Mesenchymal stem cell (in vitro differentiated cells and primary cell): ENCODE results near the gene PRSS37.
"Not testable (repeated sequence)": the region's sequence is repeated elsewhere in the genome, so short reads cannot be mapped to it uniquely, and the experiment has no call there.

Experiments used
- DNase-seq: peaks from one replicate; pipeline ENCODE4 v3.0.0-alpha.2; 2013
- H2AFZ ChIP-seq: one replicate; pipeline ENCODE4 v1.6.1; 2013; ENCODE audit warnings: low read depth, mild to moderate bottlenecking, control low read depth, inconsistent platforms, low read length, moderate library complexity
- H2AK5ac ChIP-seq: 2 replicates; pipeline ENCODE4 v1.6.1; 2013; ENCODE audit warnings: low read length, moderate library complexity, mild to moderate bottlenecking, inconsistent platforms; ENCODE audit not compliant: severe bottlenecking
- H2BK120ac ChIP-seq: one replicate; pipeline ENCODE4 v1.6.1; 2013; ENCODE audit warnings: low read depth, mild to moderate bottlenecking, inconsistent platforms, low read length, moderate library complexity
- H2BK12ac ChIP-seq, 2 experiments: one replicate each; pipeline ENCODE4 v1.6.1; 2013; ENCODE audit warnings: inconsistent platforms in 2 of 2, low read length in 2 of 2, mild to moderate bottlenecking in 2 of 2, moderate library complexity in 2 of 2, control low read depth in 1 of 2
- H2BK15ac ChIP-seq: one replicate; pipeline ENCODE4 v1.6.1; 2013; ENCODE audit warnings: mild to moderate bottlenecking, low read depth, inconsistent platforms; ENCODE audit not compliant: poor library complexity, severe bottlenecking
- H2BK5ac ChIP-seq: 2 replicates; pipeline ENCODE4 v1.6.1; 2013; ENCODE audit warnings: low read depth, mild to moderate bottlenecking, low read length, control low read depth, inconsistent platforms; ENCODE audit not compliant: poor library complexity, severe bottlenecking
- H3K14ac ChIP-seq, 2 experiments: one replicate each; pipeline ENCODE4 v1.6.1; 2013; ENCODE audit warnings: inconsistent platforms in 2 of 2, low read length in 2 of 2, control low read depth in 1 of 2, mild to moderate bottlenecking in 1 of 2, moderate library complexity in 1 of 2
- H3K18ac ChIP-seq, 2 experiments: one replicate each; pipeline ENCODE4 v1.6.1; 2013; ENCODE audit warnings: inconsistent platforms in 2 of 2, low read length in 2 of 2, control low read depth in 1 of 2, low read depth in 1 of 2, mild to moderate bottlenecking in 1 of 2
- H3K23ac ChIP-seq, 2 experiments: one replicate each; pipeline ENCODE4 v1.6.1; 2013; ENCODE audit warnings: inconsistent platforms in 2 of 2, low read length in 2 of 2, mild to moderate bottlenecking in 2 of 2, moderate library complexity in 2 of 2, control low read depth in 1 of 2
- H3K27ac ChIP-seq: 2 replicates; pipeline ENCODE4 v1.5.1; 2013; ENCODE audit warnings: mild to moderate bottlenecking, moderate library complexity, low read length, control low read depth, inconsistent platforms; ENCODE audit not compliant: poor library complexity, severe bottlenecking
- H3K27me3 ChIP-seq, 2 experiments: 2 replicates each; pipeline versions ENCODE4 v1.6.1 to v1.7.0; 2013; ENCODE audit warnings: low read length in 2 of 2, mild to moderate bottlenecking in 2 of 2, moderate library complexity in 2 of 2, control low read depth in 1 of 2, inconsistent platforms in 1 of 2; ENCODE audit not compliant: control insufficient read depth in 1 of 2, insufficient read depth in 1 of 2
- H3K36me3 ChIP-seq, 2 experiments: 2 replicates each; pipeline versions ENCODE4 v1.6.1 to v1.7.0; 2013; ENCODE audit warnings: low read length in 2 of 2, control low read depth in 1 of 2, inconsistent platforms in 1 of 2, low read depth in 1 of 2, mild to moderate bottlenecking in 1 of 2; ENCODE audit not compliant: insufficient read depth in 2 of 2, control insufficient read depth in 1 of 2
- H3K4ac ChIP-seq, 2 experiments: one replicate each; pipeline ENCODE4 v1.6.1; 2013; ENCODE audit warnings: inconsistent platforms in 2 of 2, low read length in 2 of 2, mild to moderate bottlenecking in 2 of 2, moderate library complexity in 2 of 2, control low read depth in 1 of 2, low read depth in 1 of 2
- H3K4me1 ChIP-seq: 2 replicates; pipeline ENCODE4 v1.6.1; 2013; ENCODE audit warnings: low read depth, low read length, control low read depth; ENCODE audit not compliant: control insufficient read depth, insufficient read depth
- H3K4me2 ChIP-seq: 2 replicates; pipeline ENCODE4 v1.6.1; 2013; ENCODE audit warnings: low read length, mild to moderate bottlenecking, inconsistent platforms; ENCODE audit not compliant: poor library complexity, severe bottlenecking
- H3K4me3 ChIP-seq, 2 experiments: 2 replicates each; pipeline versions ENCODE4 v1.5.1 to v1.7.0; 2013; ENCODE audit warnings: low read length in 2 of 2, mild to moderate bottlenecking in 2 of 2, control low read depth in 1 of 2, low read depth in 1 of 2; ENCODE audit not compliant: insufficient read depth in 1 of 2
- H3K79me1 ChIP-seq: replicated peaks from 2 replicates; pipeline ENCODE4 v1.6.1; 2013; ENCODE audit warnings: mild to moderate bottlenecking, control low read depth, low read length, inconsistent platforms; ENCODE audit not compliant: poor library complexity, severe bottlenecking
- H3K9ac ChIP-seq: 2 replicates; pipeline ENCODE4 v1.7.0; 2013; ENCODE audit warnings: mild to moderate bottlenecking, low read length, moderate library complexity
- H3K9me3 ChIP-seq: 2 replicates; pipeline ENCODE4 v1.7.0; 2013; ENCODE audit warnings: mild to moderate bottlenecking, low read length; ENCODE audit not compliant: control insufficient read depth
- H4K8ac ChIP-seq: one replicate; pipeline ENCODE4 v1.6.1; 2013; ENCODE audit warnings: inconsistent platforms, mild to moderate bottlenecking, low read length, moderate library complexity
- H4K91ac ChIP-seq: one replicate; pipeline ENCODE4 v1.6.1; 2013; ENCODE audit warnings: mild to moderate bottlenecking, low read length, inconsistent platforms
- WGBS: methylation state at CpG from one replicate; pipeline ENCODE4 v1.1.7; 2013; ENCODE audit warnings: mixed read lengths; 5-methylcytosine and 5-hydroxymethylcytosine counted together

The PRSS37 gene

GRCh38 chr7:141839256-141839655 is 2.0 kb downstream of the PRSS37 start:
- no peak overlapping the region for H2AFZ ChIP-seq
- H3K9ac ChIP-seq = no peak overlapping the region
- no peak overlapping the region for H2BK15ac ChIP-seq
- H3K27ac ChIP-seq = no peak overlapping the region
- no peak overlapping the region for H3K23ac ChIP-seq
- no peak overlapping the region for H3K4me2 ChIP-seq
- no peaks in the 10 kb centered on the region for H3K4me1 ChIP-seq
- H2AK5ac ChIP-seq = no peak overlapping the region
- no peak overlapping the region for H2BK5ac ChIP-seq
- no peaks in the 10 kb centered on the region for H3K36me3 ChIP-seq
- H3K79me1 ChIP-seq = no peaks in the 10 kb centered on the region
- DNase-seq = no peak
- no peak overlapping the region for H2BK12ac ChIP-seq
- H3K14ac ChIP-seq = no peak overlapping the region
- no peak overlapping the region for H3K4ac ChIP-seq
- no peak overlapping the region for H3K4me3 ChIP-seq
- no peak overlapping the region for H3K18ac ChIP-seq
- H4K8ac ChIP-seq = no peak overlapping the region
- no peaks in the 10 kb centered on the region for H3K27me3 ChIP-seq
- H3K9me3 ChIP-seq = peaks cover 24% of the 10 kb centered on the region
- H2BK120ac ChIP-seq = no peak overlapping the region
- no peak overlapping the region for H4K91ac ChIP-seq
- whole genome bisulfite sequencing = 91% methylated on average over 1 of the region's 4 CpGs

- no peak overlapping the region for H2BK5ac ChIP-seq
- no peak overlapping the region for H2BK15ac ChIP-seq
- no peak overlapping the region for H4K8ac ChIP-seq
- H2BK12ac ChIP-seq = no peak overlapping the region
- no peak overlapping the region for H3K4ac ChIP-seq
- no peak overlapping the region for H4K91ac ChIP-seq
- no peak overlapping the region for H2AFZ ChIP-seq
- peaks cover 24% of the 10 kb centered on the region for H3K9me3 ChIP-seq
- H3K36me3 ChIP-seq = no peaks in the 10 kb centered on the region
- H3K79me1 ChIP-seq = no peaks in the 10 kb centered on the region
- H2AK5ac ChIP-seq = no peak overlapping the region
- DNase-seq = no peak
- H2BK120ac ChIP-seq = no peak overlapping the region
- H3K4me1 ChIP-seq = no peaks in the 10 kb centered on the region
- H3K14ac ChIP-seq = no peak overlapping the region
- H3K27me3 ChIP-seq = no peaks in the 10 kb centered on the region
- no peak overlapping the region for H3K18ac ChIP-seq
- H3K27ac ChIP-seq = no peak overlapping the region
- 75% methylated on average over 1 of the region's 1 CpG for WGBS
- H3K23ac ChIP-seq = no peak overlapping the region
- no peak overlapping the region for H3K4me3 ChIP-seq
- H3K9ac ChIP-seq = no peak overlapping the region
- H3K4me2 ChIP-seq = no peak overlapping the region
These were observed 2.7 kb downstream of the PRSS37 start for GRCh38 chr7:141838581-141838980.

- Histone ChIP-seq H3K36me3 (no peaks in the 10 kb centered on the region), H3K27me3 (no peaks in the 10 kb centered on the region), H3K9ac (no peak overlapping the region), H2BK120ac (no peak overlapping the region), H4K8ac (no peak overlapping the region), H3K4me2 (no peak overlapping the region), H2BK15ac (no peak overlapping the region), H3K9me3 (peaks cover 24% of the 10 kb centered on the region), H3K18ac (no peak overlapping the region), H2BK12ac (no peak overlapping the region), H3K4me1 (no peaks in the 10 kb centered on the region), H3K14ac (no peak overlapping the region), H3K23ac (no peak overlapping the region), H4K91ac (no peak overlapping the region), H3K4me3 (no peak overlapping the region), H2BK5ac (no peak overlapping the region), H2AK5ac (no peak overlapping the region), H2AFZ (no peak overlapping the region), H3K4ac (no peak overlapping the region), H3K79me1 (no peaks in the 10 kb centered on the region), H3K27ac (no peak overlapping the region)
- no peak for DNase-seq
- WGBS = 73% methylated on average over 1 of the region's 5 CpGs
These were observed 3.6 kb downstream of the PRSS37 start for GRCh38 chr7:141837683-141838082.

GRCh38 chr7:141822432-141822831 is 18.9 kb downstream of the PRSS37 start:
- not testable (repeated sequence) for H2AFZ ChIP-seq, H3K18ac ChIP-seq, H3K14ac ChIP-seq, H2BK5ac ChIP-seq, H4K91ac ChIP-seq, H3K36me3 ChIP-seq, DNase-seq, H2AK5ac ChIP-seq, H3K27ac ChIP-seq, H3K9ac ChIP-seq, H3K4me2 ChIP-seq, H3K4me1 ChIP-seq, H3K79me1 ChIP-seq, H4K8ac ChIP-seq, H3K23ac ChIP-seq, H2BK15ac ChIP-seq, H3K4ac ChIP-seq, H2BK12ac ChIP-seq, H3K27me3 ChIP-seq, H3K4me3 ChIP-seq, H2BK120ac ChIP-seq
- H3K9me3 ChIP-seq = peaks cover 43% of the 10 kb centered on the region
